ENCODE results near the gene DNER.

GRCh38 chr2:229408356-229408755, 306.0 kb downstream of the DNER start:
- TF ChIP-seq CTCF (IDR thresholded peaks at IDR 0.05) (no peak), EZH2 (IDR thresholded peaks at IDR 0.05; ENCODE audit: borderline replicate concordance, insufficient read depth, low read depth, low read length, poor library complexity, severe bottlenecking) (no peak)
